Measurements from ENCODE around the gene POTEM.
"Not testable (repeated sequence)": the region's sequence is repeated elsewhere in the genome, so short reads cannot be mapped to it uniquely, and the experiment has no call there.

POTEM gene

GRCh38 chr14:18967134-18967533 is at the start of gene POTEM:
POTEM (plus strand) TSS chr14:18967434; CDS start chr14:18967486, 52 bp downstream.
- not testable (repeated sequence) for DNase-seq (ENCODE audit: low read depth); H3K4me3 ChIP-seq (ENCODE audit: low read depth, low read length)

- DNase-seq (ENCODE audit: low read depth); H3K4me3 ChIP-seq (ENCODE audit: low read depth, low read length): not testable (repeated sequence)
Measured at GRCh38 chr14:18918345-18918744, 48.9 kb upstream of the POTEM start.

GRCh38 chr14:18920052-18920451 is 47.2 kb upstream of the POTEM start:
- H3K4me3 ChIP-seq (ENCODE audit: low read depth, low read length); DNase-seq (ENCODE audit: low read depth): not testable (repeated sequence)

- not testable (repeated sequence) for DNase-seq (ENCODE audit: low read depth); H3K4me3 ChIP-seq (ENCODE audit: low read depth, low read length)
Measured at GRCh38 chr14:18921055-18921701, 46.1 kb upstream of the POTEM start.

GRCh38 chr14:18936848-18937247 is 30.4 kb upstream of the POTEM start:
- not testable (repeated sequence) for DNase-seq (ENCODE audit: low read depth); H3K4me3 ChIP-seq (ENCODE audit: low read depth, low read length)

GRCh38 chr14:18938733-18939132 is 28.5 kb upstream of the POTEM start:
- DNase-seq (ENCODE audit: low read depth); H3K4me3 ChIP-seq (ENCODE audit: low read depth, low read length): not testable (repeated sequence)

GRCh38 chr14:18949939-18950338 is 17.3 kb upstream of the POTEM start:
- not testable (repeated sequence) for DNase-seq (ENCODE audit: low read depth)

GRCh38 chr14:18953085-18953484 is 14.1 kb upstream of the POTEM start:
- not testable (repeated sequence) for DNase-seq (ENCODE audit: low read depth); H3K4me3 ChIP-seq (ENCODE audit: low read depth, low read length)

More at GRCh38 chr14:18949939-18950338, 17.3 kb upstream of the POTEM start:
- H3K4me3 ChIP-seq (ENCODE audit: low read depth, low read length), result not testable (repeated sequence)

GRCh38 chr14:18955816-18956215 is 11.4 kb upstream of the POTEM start:
- DNase-seq (ENCODE audit: low read depth), result not testable (repeated sequence)

GRCh38 chr14:18961576-18961975 is 5.7 kb upstream of the POTEM start:
- DNase-seq (ENCODE audit: low read depth); H3K4me3 ChIP-seq (ENCODE audit: low read depth, low read length): not testable (repeated sequence)

More at GRCh38 chr14:18955816-18956215, 11.4 kb upstream of the POTEM start:
- not testable (repeated sequence) for H3K4me3 ChIP-seq (ENCODE audit: low read depth, low read length)

- not testable (repeated sequence) for H3K4me3 ChIP-seq (ENCODE audit: low read depth, low read length); DNase-seq (ENCODE audit: low read depth)
Measured at GRCh38 chr14:18962143-18962542, 5.1 kb upstream of the POTEM start.

- H3K4me3 ChIP-seq (ENCODE audit: low read depth, low read length); DNase-seq (ENCODE audit: low read depth): not testable (repeated sequence)
Measured at GRCh38 chr14:18963276-18963675, 4.0 kb upstream of the POTEM start.

- DNase-seq (ENCODE audit: low read depth); H3K4me3 ChIP-seq (ENCODE audit: low read depth, low read length): not testable (repeated sequence)
Measured at GRCh38 chr14:18964878-18965277, 2.4 kb upstream of the POTEM start.

- DNase-seq (ENCODE audit: low read depth); H3K4me3 ChIP-seq (ENCODE audit: low read depth, low read length): not testable (repeated sequence)
Measured at GRCh38 chr14:19002566-19002965, 35.3 kb downstream of the POTEM start.

GRCh38 chr14:19006490-19006889 is 39.3 kb downstream of the POTEM start:
- not testable (repeated sequence) for DNase-seq (ENCODE audit: low read depth); H3K4me3 ChIP-seq (ENCODE audit: low read depth, low read length)

- H3K4me3 ChIP-seq (ENCODE audit: low read depth, low read length); DNase-seq (ENCODE audit: low read depth): not testable (repeated sequence)
Measured at GRCh38 chr14:19007678-19008077, 40.4 kb downstream of the POTEM start.

- DNase-seq (ENCODE audit: low read depth); H3K4me3 ChIP-seq (ENCODE audit: low read depth, low read length): not testable (repeated sequence)
Measured at GRCh38 chr14:19011029-19011428, 43.8 kb downstream of the POTEM start.

- H3K4me3 ChIP-seq (ENCODE audit: low read depth, low read length); DNase-seq (ENCODE audit: low read depth): not testable (repeated sequence)
Measured at GRCh38 chr14:19011703-19012102, 44.5 kb downstream of the POTEM start.

- not testable (repeated sequence) for DNase-seq (ENCODE audit: low read depth); H3K4me3 ChIP-seq (ENCODE audit: low read depth, low read length)
Measured at GRCh38 chr14:19015185-19015584, 48.0 kb downstream of the POTEM start.

- H3K4me3 ChIP-seq (ENCODE audit: low read depth, low read length); DNase-seq (ENCODE audit: low read depth): not testable (repeated sequence)
Measured at GRCh38 chr14:19025080-19025589, 57.9 kb downstream of the POTEM start.
